ENCODE data around the gene SORBS1. TPM values are rescaled to one million over a fixed set of nuclear protein-coding genes. Genes with fewer than 3 reads are reported as not detected.
A peak's percentile ranks its signal among the peaks of the same experiment; 100 is the strongest.

The SORBS1 gene
- total and polyA plus RNA-seq, 2 of the 13 experiments (the other 11 are each of a cell fraction or from before 2014, with no cell fraction given): 16.8 to 39.8 TPM

DNA sequence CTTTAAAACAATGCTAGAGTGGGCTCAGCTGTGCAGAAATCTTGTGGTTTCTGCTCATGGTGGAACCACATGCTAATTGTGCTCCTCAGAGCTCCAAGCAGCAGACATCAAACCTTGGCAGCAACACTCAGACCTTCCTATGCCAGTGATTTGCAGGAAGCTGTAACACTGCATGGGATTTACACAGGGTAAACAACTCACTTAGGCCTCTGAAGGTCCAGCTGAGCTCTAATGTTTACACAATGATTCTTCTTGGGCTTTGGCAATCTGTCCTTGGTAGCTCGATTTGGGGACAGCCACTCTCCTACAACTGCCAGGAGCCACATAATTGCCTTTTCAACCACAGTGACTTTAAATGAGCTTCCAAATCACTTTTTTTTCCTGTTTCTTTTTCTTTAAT lies 172.6 kb downstream of the SORBS1 start (continued):
- TF ChIP-seq RBM22 (optimal IDR thresholded peaks at IDR 0.05; ENCODE audit: low read length): no peak
- TF ChIP-seq CBFB (CRISPR knock-in tag; IDR thresholded peaks at IDR 0.05): 0 out of 2 replicates have a peak, but pooled peaks have one; percentile 24
- 0 out of 2 replicates have a peak, but pooled peaks have one; percentile 28 for TF ChIP-seq TGIF2 (CRISPR knock-in tag; IDR thresholded peaks at IDR 0.05)
- TF ChIP-seq AHDC1 (CRISPR knock-in tag; IDR thresholded peaks at IDR 0.05; ENCODE audit: borderline replicate concordance): peak; percentile 56; the same call in 1 of the 2 replicates
- no peak for TF ChIP-seq GABPA (IDR thresholded peaks at IDR 0.05; ENCODE audit: low read depth, low read length)
- TF ChIP-seq GABPA (CRISPR knock-in tag; IDR thresholded peaks at IDR 0.05; ENCODE audit: low read depth): 0 out of 2 replicates have a peak, but pooled peaks have one; percentile 17
- TF ChIP-seq GATAD1 (CRISPR knock-in tag; IDR thresholded peaks at IDR 0.05): no peak
- 0 out of 2 replicates have a peak, but pooled peaks have one; percentile 22 for TF ChIP-seq PHF8 (CRISPR knock-in tag; IDR thresholded peaks at IDR 0.05)
- TF ChIP-seq CEBPG (CRISPR knock-in tag; IDR thresholded peaks at IDR 0.05): peak; percentile 85
- TF ChIP-seq POGK (CRISPR knock-in tag; conservative IDR thresholded peaks at IDR 0.05): 0 out of 2 replicates have a peak, but pooled peaks have one; percentile 44
- TF ChIP-seq ZNF768 (CRISPR knock-in tag; IDR thresholded peaks at IDR 0.05): no peak
- TF ChIP-seq NR2F2 (IDR thresholded peaks at IDR 0.05; ENCODE audit: borderline replicate concordance, low read depth): peak; percentile 46; the same call in 1 of the 2 replicates
- peak; percentile 68; the same call in 1 of the 2 replicates for TF ChIP-seq DPF2 (CRISPR knock-in tag; IDR thresholded peaks at IDR 0.05; ENCODE audit: borderline replicate concordance, low read depth)
- TF ChIP-seq ZNF724P (CRISPR knock-in tag; IDR thresholded peaks at IDR 0.05; ENCODE audit: borderline replicate concordance): no peak
- TF ChIP-seq SOX5 (CRISPR knock-in tag; IDR thresholded peaks at IDR 0.05; ENCODE audit: borderline replicate concordance): peak; percentile 66; the same call in 1 of the 2 replicates
- 0 out of 2 replicates have a peak, but pooled peaks have one; percentile 31 for TF ChIP-seq ZSCAN21 (CRISPR knock-in tag; IDR thresholded peaks at IDR 0.05; ENCODE audit: borderline replicate concordance)
- TF ChIP-seq, protein P1, sequence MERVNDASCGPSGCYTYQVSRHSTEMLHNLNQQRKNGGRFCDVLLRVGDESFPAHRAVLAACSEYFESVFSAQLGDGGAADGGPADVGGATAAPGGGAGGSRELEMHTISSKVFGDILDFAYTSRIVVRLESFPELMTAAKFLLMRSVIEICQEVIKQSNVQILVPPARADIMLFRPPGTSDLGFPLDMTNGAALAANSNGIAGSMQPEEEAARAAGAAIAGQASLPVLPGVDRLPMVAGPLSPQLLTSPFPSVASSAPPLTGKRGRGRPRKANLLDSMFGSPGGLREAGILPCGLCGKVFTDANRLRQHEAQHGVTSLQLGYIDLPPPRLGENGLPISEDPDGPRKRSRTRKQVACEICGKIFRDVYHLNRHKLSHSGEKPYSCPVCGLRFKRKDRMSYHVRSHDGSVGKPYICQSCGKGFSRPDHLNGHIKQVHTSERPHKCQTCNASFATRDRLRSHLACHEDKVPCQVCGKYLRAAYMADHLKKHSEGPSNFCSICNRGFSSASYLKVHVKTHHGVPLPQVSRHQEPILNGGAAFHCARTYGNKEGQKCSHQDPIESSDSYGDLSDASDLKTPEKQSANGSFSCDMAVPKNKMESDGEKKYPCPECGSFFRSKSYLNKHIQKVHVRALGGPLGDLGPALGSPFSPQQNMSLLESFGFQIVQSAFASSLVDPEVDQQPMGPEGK (CRISPR knock-in tag; IDR thresholded peaks at IDR 0.05): peak; percentile 59
- no peak for TF ChIP-seq ATM (IDR thresholded peaks at IDR 0.05; ENCODE audit: borderline replicate concordance)
- peak; percentile 62; the same call in 1 of the 2 replicates for TF ChIP-seq FOXP1 (IDR thresholded peaks at IDR 0.05)
- TF ChIP-seq FOXP1 (CRISPR knock-in tag; IDR thresholded peaks at IDR 0.05): peak; percentile 94
- peak; percentile 33; the same call in 1 of the 2 replicates for TF ChIP-seq ERF (CRISPR knock-in tag; IDR thresholded peaks at IDR 0.05)
- 0 out of 2 replicates have a peak, but pooled peaks have one; percentile 68 for TF ChIP-seq NFKBIZ (CRISPR knock-in tag; IDR thresholded peaks at IDR 0.05)
- no peak for TF ChIP-seq NBN (conservative IDR thresholded peaks at IDR 0.05)
- TF ChIP-seq ISL2 (CRISPR knock-in tag; IDR thresholded peaks at IDR 0.05): peak; percentile 73; the same call in 1 of the 2 replicates
- peak; percentile 85; the same call in 1 of the 2 replicates for TF ChIP-seq HMG20A (CRISPR knock-in tag; IDR thresholded peaks at IDR 0.05; ENCODE audit: borderline replicate concordance)
